ENCODE measurements around the gene GALT. TPM values are rescaled to one million over a fixed set of nuclear protein-coding genes. Genes with fewer than 3 reads are reported as not detected.

Gene GALT
- total RNA-seq, 1 donor from 2014 or later: 24.5 TPM

DNA sequence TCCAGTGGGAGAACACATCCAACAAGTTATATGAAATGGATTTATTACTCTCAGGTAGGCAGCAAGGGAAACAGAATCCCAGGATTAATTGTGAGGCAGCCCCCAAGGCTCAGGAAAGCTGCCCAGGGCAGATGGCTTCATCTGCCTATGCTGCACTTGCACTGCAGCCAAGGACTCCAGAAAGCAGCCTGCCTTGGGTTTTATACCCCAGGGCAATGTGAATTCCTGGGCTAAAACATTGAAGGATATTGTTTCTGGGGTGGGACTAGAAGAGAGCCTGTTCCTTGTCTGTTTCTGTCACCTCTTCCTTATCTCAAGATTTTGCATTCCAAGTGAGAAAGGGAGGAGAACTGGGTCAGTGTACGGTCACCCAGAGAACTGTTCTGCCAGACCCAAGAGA is 24.8 kb downstream of the GALT start:
- TF ChIP-seq CTCF (conservative IDR thresholded peaks at IDR 0.05; ENCODE audit: low read depth, low read length): no peak
- no peak overlapping the region for H3K4me3 ChIP-seq (ENCODE audit: low read depth, low read length)
- no peak for DNase-seq (ENCODE audit: low read depth)

GRCh38 chr9:34674440-34674839 is 28.0 kb downstream of the GALT start:
- no peak overlapping the region for H3K4me3 ChIP-seq (ENCODE audit: low read depth, low read length)
- TF ChIP-seq CTCF (conservative IDR thresholded peaks at IDR 0.05; ENCODE audit: low read depth, low read length): no peak
- DNase-seq (ENCODE audit: low read depth): no peak

GRCh38 chr9:34675048-34675714 is 28.7 kb downstream of the GALT start:
- H3K4me3 ChIP-seq (ENCODE audit: low read depth, low read length): no peak overlapping the region
- peak; percentile 87 for TF ChIP-seq CTCF (conservative IDR thresholded peaks at IDR 0.05; ENCODE audit: low read depth, low read length)
- DNase-seq (ENCODE audit: low read depth): no peak

- no peak for DNase-seq (ENCODE audit: low read depth)
- TF ChIP-seq CTCF (conservative IDR thresholded peaks at IDR 0.05; ENCODE audit: low read depth, low read length): no peak
- no peak overlapping the region for H3K4me3 ChIP-seq (ENCODE audit: low read depth, low read length)
These were observed 29.4 kb downstream of the GALT start for GRCh38 chr9:34675869-34676268.

GRCh38 chr9:34684145-34684544 is 37.7 kb downstream of the GALT start:
- H3K4me3 ChIP-seq (ENCODE audit: low read depth, low read length): no peak overlapping the region
- DNase-seq (ENCODE audit: low read depth): no peak
- TF ChIP-seq CTCF (conservative IDR thresholded peaks at IDR 0.05; ENCODE audit: low read depth, low read length): no peak

- no peak for TF ChIP-seq CTCF (conservative IDR thresholded peaks at IDR 0.05; ENCODE audit: low read depth, low read length)
- no peak for DNase-seq (ENCODE audit: low read depth)
These were observed 38.3 kb downstream of the GALT start for GRCh38 chr9:34684816-34685215.

GRCh38 chr9:34685591-34685990 is 39.1 kb downstream of the GALT start:
- H3K4me3 ChIP-seq (ENCODE audit: low read depth, low read length): no peak overlapping the region
- TF ChIP-seq CTCF (conservative IDR thresholded peaks at IDR 0.05; ENCODE audit: low read depth, low read length): no peak
- DNase-seq (ENCODE audit: low read depth): no peak

More at GRCh38 chr9:34684816-34685215, 38.3 kb downstream of the GALT start:
- H3K4me3 ChIP-seq (ENCODE audit: low read depth, low read length): no peak overlapping the region
